Measurements from ENCODE around the gene ARPC2. TPM values are rescaled to one million over a fixed set of nuclear protein-coding genes. Genes with fewer than 3 reads are reported as not detected.

Gene ARPC2
- polyA plus RNA-seq, 1 donor from 2014 or later, result 167 TPM

DNA sequence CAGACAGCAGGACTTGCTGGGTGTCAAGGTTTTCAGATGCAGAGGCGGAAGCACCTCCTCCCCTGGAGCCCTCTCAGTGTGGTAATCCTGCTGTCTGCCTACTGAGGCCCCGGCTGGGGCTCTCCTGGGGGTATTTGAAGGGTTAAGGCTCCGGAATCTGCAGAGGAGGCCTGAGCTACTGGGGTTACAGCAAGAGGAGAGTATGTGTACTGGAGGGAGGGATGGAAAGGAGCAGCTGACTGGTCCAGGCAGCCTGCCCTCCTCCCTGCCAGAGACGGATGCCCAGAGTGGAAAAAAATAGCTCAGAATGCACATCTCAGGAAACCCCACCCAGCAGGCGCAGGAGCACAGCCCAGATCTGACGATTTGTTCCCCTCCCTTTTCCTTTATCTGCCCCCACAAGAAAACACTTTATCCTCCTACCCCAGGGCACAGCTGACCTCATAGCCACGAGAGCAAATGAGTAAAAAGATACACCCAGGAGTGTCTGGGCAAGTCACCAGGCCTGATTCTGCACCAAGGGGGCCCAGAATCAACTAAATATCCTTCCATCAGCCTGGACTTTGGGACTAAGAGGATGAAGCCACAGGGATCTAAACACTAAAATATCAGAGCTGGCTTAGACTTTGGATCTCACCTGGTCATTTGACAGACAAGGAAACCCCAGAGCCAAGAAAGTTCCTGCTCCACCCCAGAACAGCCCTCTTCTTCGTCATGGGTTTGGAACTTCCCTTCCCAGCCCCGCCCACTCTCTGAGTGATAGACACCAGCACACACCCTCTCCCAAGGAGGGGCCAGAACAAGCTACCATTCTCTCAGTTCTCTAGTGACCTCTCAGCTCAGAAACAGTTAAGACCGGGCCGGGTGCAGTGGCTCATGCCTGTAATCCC, 69.8 kb downstream of the ARPC2 start:
- H4K20me1 ChIP-seq (ENCODE audit: insufficient read depth), result no peaks in the 10 kb centered on the region
- H3K9ac ChIP-seq (ENCODE audit: low read length), result no peak overlapping the region
- H3K9me2 ChIP-seq (ENCODE audit: insufficient read depth, low read length), result no peaks in the 10 kb centered on the region
- no peaks in the 10 kb centered on the region for H3K9me3 ChIP-seq (ENCODE audit: low read length)
- no peak overlapping the region for H3K4me2 ChIP-seq (ENCODE audit: low read length)
- no peaks in the 10 kb centered on the region for H3K79me2 ChIP-seq (replicated peaks; ENCODE audit: insufficient read depth, low read length)
- TF ChIP-seq EP300 (conservative IDR thresholded peaks at IDR 0.05; ENCODE audit: poor library complexity, severe bottlenecking) (no peak), EZH2 (IDR thresholded peaks at IDR 0.05; ENCODE audit: borderline replicate concordance, insufficient read depth, low read length, poor library complexity, severe bottlenecking) (no peak), MXI1 (conservative IDR thresholded peaks at IDR 0.05; ENCODE audit: poor library complexity, severe bottlenecking) (no peak), REST (IDR thresholded peaks at IDR 0.05; ENCODE audit: borderline replicate concordance) (no peak), POLR2AphosphoS5 (IDR thresholded peaks at IDR 0.05) (no peak), SMC3 (conservative IDR thresholded peaks at IDR 0.05; ENCODE audit: poor library complexity) (no peak), RAD21 (conservative IDR thresholded peaks at IDR 0.05) (no peak)
- TF ChIP-seq, protein P1, sequence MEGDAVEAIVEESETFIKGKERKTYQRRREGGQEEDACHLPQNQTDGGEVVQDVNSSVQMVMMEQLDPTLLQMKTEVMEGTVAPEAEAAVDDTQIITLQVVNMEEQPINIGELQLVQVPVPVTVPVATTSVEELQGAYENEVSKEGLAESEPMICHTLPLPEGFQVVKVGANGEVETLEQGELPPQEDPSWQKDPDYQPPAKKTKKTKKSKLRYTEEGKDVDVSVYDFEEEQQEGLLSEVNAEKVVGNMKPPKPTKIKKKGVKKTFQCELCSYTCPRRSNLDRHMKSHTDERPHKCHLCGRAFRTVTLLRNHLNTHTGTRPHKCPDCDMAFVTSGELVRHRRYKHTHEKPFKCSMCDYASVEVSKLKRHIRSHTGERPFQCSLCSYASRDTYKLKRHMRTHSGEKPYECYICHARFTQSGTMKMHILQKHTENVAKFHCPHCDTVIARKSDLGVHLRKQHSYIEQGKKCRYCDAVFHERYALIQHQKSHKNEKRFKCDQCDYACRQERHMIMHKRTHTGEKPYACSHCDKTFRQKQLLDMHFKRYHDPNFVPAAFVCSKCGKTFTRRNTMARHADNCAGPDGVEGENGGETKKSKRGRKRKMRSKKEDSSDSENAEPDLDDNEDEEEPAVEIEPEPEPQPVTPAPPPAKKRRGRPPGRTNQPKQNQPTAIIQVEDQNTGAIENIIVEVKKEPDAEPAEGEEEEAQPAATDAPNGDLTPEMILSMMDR (IDR thresholded peaks at IDR 0.05; ENCODE audit: poor library complexity, severe bottlenecking), result no peak
- H3K27me3 ChIP-seq (ENCODE audit: insufficient read depth, low read depth, low read length), result no peaks in the 10 kb centered on the region
- H3F3A ChIP-seq (ENCODE audit: insufficient read depth, low read length, poor library complexity, severe bottlenecking), result no peaks in the 10 kb centered on the region
- H3K4me3 ChIP-seq (ENCODE audit: low read length), result no peak overlapping the region
- no peaks in the 10 kb centered on the region for H3K36me3 ChIP-seq (ENCODE audit: insufficient read depth, low read length)
- no peak overlapping the region for H2AFZ ChIP-seq (ENCODE audit: low read depth, low read length)
- H3K27ac ChIP-seq (ENCODE audit: low read length), result no peak overlapping the region

- no peak overlapping the region for H3K27ac ChIP-seq (ENCODE audit: low read length)
- no peaks in the 10 kb centered on the region for H3K36me3 ChIP-seq (ENCODE audit: insufficient read depth, low read length)
- no peaks in the 10 kb centered on the region for H3F3A ChIP-seq (ENCODE audit: insufficient read depth, low read length, poor library complexity, severe bottlenecking)
- H3K27me3 ChIP-seq (ENCODE audit: insufficient read depth, low read depth, low read length), result peaks cover 4% of the 10 kb centered on the region
- H3K9me3 ChIP-seq (ENCODE audit: low read length), result no peaks in the 10 kb centered on the region
- no peaks in the 10 kb centered on the region for H4K20me1 ChIP-seq (ENCODE audit: insufficient read depth)
- H3K4me3 ChIP-seq (ENCODE audit: low read length), result no peak overlapping the region
- TF ChIP-seq EZH2 (IDR thresholded peaks at IDR 0.05; ENCODE audit: borderline replicate concordance, insufficient read depth, low read length, poor library complexity, severe bottlenecking), result no peak
- TF ChIP-seq REST (IDR thresholded peaks at IDR 0.05; ENCODE audit: borderline replicate concordance), result no peak
- no peak for TF ChIP-seq RAD21 (conservative IDR thresholded peaks at IDR 0.05)
- no peak for TF ChIP-seq SMC3 (conservative IDR thresholded peaks at IDR 0.05; ENCODE audit: poor library complexity)
- TF ChIP-seq EP300 (conservative IDR thresholded peaks at IDR 0.05; ENCODE audit: poor library complexity, severe bottlenecking), result no peak
- TF ChIP-seq, protein P1 (IDR thresholded peaks at IDR 0.05; ENCODE audit: poor library complexity, severe bottlenecking), result no peak
- TF ChIP-seq POLR2AphosphoS5 (IDR thresholded peaks at IDR 0.05), result no peak
- TF ChIP-seq MXI1 (conservative IDR thresholded peaks at IDR 0.05; ENCODE audit: poor library complexity, severe bottlenecking), result no peak
- TF ChIP-seq TAF1 (IDR thresholded peaks at IDR 0.05; ENCODE audit: low read depth), result no peak
- no peaks in the 10 kb centered on the region for H3K79me2 ChIP-seq (replicated peaks; ENCODE audit: insufficient read depth, low read length)
- H3K4me2 ChIP-seq (ENCODE audit: low read length), result no peak overlapping the region
- H3K9ac ChIP-seq (ENCODE audit: low read length), result no peak overlapping the region
- no peak overlapping the region for H2AFZ ChIP-seq (ENCODE audit: low read depth, low read length)
- no peaks in the 10 kb centered on the region for H3K9me2 ChIP-seq (ENCODE audit: insufficient read depth, low read length)
Observed at GRCh38 chr2:218289639-218290315, 72.8 kb downstream of the ARPC2 start.
